GM18868 (cell line): ENCODE results near the gene DAB1.

ENCODE experiments used
- ATAC-seq: cut with Tn5 transposase; IDR thresholded peaks from one replicate; pipeline ENCODE4 v1.9.1; 2021; ENCODE audit warnings: mild to moderate bottlenecking, moderate library complexity; ENCODE audit not compliant: unreplicated experiment

DAB1 gene

DNA sequence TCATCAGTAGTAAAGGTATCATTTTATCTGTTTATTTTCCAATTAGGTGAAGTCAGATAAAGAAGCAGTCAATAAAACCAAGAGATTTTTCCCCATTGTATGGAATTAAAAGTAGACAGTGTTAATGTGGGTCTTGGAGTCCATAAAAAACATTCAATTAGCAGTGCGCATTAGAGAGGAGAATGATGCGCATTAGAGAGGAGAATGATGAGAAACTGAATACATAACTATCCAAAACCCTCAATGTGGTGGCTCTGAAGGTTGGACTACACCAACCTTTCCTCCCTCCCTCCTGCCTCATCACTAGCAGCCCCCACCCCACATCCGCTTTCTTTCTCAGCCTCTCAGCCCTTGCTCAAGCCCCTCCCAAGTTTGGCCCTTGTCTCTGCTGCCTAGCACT lies 99.5 kb downstream of the DAB1 start:
- ATAC-seq = no peak

DNA sequence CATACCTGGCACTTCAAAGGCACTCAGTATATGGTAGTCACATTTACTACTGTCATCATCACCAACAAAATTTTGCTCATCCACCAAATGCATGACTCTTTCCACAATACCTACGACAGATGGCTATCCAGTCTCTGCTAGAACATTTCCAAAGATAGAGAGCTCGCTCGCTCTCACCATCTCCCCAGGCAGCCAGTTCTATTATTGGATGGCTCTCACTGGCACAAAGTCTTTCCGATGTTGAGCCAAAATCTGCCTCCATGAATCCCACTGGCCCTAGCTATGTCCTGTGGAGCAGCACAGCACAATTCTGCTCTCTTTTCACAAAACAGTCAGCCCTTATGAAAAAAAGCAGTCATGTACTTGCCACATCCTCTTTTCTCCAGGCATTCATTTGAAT lies 102.1 kb downstream of the DAB1 start:
- ATAC-seq = no peak

DNA sequence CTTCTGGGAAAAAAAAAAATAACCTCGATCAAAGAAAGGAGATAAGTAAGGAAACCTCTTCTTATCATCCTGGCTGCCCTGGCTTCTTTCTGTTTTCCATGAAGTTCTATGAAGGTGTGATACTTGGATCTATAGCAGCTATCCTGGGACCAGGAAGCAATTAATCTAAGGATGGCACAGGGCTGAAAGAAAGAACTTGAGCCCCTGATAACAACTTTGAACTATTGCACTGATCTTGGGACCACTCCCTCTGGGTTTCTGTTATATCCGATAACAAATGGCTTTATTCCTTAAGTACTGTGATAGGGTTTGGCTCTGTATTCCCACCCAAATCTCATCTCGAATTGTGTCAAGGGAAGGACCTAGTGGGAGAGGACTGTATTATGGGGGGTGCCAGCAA lies 104.1 kb downstream of the DAB1 start:
- no peak for ATAC-seq

DNA sequence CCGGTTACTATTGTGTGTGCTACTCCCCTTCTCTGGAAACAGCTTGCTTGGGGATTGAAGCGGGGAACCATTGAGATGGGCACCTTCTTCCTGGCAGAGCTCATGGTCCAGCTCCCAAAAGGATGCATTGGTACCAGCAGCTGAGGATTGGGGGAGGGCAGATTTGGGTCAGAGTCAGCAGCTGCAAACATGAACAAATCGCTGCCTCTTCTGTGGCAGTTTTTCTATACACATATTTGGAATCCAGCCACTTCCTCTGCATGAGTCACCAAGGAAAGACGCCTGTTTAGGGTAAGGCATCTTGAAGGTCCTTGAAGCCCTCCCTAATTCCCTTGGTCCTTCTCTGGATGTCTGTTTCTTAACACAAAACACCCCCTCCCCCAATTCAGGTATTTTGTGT lies 104.7 kb downstream of the DAB1 start:
- no peak for ATAC-seq

DNA sequence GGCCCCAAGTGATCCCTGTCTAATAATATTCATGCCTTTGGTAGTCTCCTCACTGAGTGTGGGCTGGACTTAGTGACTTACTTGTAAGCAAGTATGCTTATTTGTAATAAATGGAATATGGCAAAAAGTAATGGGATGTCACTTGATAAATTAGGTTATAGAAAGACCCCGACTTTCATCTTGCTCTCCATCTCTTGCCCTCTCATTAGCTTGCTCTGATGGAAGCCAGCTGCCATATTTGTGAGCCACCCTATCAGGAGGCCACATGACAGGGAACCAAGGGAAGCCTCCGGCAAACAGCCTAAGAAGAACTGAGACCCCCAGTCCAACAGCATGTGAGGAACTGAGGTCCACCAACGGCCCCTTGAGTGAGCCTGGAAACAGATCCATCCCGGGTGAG lies 107.0 kb downstream of the DAB1 start:
- ATAC-seq = no peak

DNA sequence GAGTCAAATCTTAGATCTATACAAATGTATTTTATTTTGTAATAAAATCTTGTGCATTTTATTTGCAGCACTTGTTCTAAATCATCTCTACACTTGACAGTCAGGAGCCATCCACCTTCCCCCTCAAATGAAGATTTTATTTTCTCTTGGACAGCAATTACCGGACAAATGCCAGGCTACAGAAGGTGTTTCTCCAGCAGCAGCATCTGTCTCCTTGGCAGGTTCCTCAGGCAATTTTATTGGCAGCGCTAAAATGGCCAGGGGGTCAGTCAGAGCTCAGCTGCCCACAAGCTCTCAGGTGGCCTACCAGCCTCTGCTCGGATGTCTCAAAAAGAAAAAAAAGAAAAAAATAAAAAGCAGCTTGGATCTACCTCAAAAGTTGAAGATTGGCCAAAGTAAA lies 107.6 kb downstream of the DAB1 start:
- ATAC-seq = no peak

DNA sequence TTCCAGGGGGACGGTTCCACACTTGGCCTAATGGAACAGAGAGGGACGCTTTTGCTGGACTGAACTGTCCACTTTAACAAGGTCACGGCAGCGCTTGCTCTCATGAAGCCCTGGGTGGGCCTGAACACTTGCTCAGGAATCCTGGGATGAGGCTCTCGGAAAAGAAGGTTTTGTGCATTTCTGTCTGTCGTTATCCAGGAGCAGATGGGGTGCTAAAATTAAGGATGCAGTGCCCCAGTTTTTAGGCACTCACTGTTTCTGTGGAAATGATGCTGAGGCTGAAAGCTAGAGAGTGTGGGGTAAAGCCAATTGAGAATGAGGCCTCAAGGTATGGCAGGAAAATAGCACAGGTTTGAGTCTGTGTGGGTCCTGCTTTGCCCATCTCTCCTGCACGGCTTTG lies 111.0 kb downstream of the DAB1 start:
- no peak for ATAC-seq

DNA sequence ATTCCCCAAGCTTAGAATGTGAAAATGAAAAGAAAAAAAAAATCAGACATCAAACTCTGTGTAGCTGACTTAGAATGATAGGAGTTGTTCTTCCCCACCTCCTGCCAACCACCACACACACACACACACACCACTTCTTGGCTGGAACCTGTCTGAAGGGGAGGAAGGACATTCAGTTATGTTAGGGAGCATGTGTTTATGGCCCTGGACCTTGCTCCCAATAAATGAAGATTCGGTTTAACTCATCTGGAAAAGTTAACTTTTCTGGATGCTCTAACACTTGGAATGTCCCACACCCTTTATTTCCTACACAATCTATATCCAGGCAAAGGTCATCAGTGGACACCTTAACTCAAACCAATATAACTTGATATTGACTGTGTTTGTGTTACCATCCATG lies 112.4 kb downstream of the DAB1 start:
- ATAC-seq = no peak

DNA sequence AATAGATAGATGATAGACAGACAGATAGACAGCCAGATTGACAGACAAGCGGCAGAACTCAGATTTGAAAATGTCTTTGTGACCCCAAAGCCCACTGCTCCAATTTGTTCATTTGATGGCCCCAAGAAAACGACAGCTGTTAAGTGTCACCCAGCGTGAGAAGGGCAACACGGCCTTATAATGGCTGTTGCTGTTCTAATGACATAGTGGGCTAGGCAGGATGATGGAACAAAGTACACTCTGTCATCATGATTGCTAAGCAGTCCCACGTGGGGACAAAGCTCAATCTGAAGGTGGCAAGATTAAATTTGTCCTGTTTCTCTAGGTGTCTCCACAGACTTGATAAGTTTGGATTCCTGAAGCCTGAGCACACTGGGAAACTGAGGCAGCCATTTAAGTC lies 112.9 kb downstream of the DAB1 start:
- no peak for ATAC-seq

DNA sequence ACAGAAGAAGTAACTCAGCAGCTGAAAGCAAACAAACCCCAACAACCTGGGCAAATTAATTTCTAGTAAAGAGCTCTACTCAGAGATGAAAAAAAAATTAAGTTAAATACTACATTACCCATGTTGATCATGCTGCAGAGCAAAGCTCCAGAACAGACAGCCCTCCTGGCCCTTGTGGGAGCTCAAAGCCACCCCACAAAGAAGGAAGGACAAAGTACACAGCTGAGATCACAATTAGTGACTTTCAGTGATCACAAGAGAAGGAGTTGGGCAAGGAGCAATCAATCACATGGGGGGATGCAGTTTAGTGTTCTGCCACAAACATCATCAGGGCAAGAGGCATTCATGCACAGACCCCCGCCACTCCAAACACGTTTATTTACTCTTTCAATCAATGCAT lies 114.2 kb downstream of the DAB1 start:
- ATAC-seq = no peak

DNA sequence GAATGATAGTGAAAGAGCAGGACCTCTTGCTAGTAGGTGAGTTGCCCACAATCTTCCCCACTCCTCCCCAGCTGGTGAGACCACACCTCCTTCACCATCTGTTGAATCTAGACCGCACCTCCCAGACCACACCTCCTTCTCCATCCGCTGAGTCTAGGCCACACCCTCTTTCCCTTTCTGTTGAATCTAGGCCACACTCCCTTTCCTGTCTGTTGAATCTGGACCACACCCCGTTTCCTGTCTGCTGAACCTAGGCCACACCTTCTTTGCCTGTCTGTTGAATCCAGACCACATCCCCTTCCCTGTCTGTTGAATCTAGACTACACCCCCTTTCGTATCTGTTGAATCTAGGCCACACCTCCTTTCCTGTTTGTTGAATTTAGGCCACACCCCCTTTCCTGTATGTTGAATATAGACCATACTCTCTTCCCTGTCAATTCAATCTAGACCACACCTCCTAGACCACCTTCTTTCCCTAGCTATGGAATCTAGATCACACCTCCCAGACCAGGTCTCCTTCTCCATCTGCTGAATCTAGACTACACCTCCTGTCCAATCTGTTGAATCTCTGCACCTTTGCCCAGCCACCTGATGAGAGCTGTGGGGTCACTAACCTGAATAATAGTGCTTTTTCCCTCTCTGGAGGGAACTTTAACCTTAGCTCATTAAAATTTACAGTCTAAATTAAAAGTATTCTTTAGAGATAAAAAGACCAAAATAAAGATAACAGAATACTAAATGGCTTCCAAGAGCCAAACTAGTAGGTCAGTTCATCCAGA lies 116.3 kb downstream of the DAB1 start:
- ATAC-seq = no peak

DNA sequence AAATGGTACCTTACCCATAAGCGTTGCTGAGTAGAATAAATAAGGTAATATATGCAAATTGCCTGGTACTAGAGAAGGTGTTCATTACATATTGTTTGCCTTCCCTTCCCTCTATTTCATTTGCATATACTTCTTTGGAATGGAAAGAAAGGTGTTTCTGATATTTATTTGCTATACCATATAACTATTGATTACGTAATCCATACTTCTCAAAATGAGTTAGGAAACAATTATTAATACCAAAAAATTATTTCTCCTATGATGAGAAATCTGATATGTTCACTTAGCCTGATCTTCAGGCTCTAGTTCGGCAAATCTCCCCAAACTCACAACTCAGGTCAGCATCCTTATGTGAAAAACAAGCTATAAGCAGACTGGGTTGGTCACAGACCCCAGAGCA lies 119.3 kb downstream of the DAB1 start:
- ATAC-seq = no peak

DNA sequence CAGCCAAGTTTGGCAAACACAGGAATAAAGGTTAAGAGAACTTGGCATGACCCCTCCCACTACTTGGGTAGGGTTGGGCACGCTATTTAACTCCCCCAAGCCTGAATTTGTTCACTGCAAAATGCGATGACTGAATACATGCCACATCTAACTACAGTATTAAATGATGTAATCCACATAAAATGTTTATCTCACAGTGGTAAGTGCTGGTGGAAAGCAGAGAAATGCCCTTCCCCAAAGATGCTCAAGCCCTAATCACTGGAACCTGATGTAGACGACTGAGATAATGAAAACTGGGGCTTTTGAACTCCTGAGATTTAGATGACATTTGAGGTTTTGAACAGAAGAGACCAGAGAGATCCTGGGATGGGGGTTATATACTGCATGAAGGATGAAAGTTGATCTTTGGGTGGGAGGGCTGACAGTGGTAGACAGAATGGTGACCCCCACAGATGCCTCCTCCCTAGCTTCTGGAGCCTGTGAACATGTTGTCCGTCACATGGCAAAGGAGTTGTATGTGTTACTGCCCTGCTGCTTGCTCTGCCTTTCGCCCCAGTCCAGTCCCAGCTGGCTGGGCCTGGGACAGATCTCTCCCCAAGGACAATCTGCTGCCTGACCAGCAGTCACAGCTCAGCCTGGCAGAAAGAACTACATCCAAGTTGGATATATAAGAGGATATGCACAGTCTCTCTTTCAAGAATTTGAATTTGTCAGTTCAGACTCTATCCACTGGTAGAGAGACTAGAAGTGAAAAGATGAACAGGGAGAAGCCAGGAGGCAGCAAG lies 120.9 kb downstream of the DAB1 start:
- ATAC-seq = no peak

DNA sequence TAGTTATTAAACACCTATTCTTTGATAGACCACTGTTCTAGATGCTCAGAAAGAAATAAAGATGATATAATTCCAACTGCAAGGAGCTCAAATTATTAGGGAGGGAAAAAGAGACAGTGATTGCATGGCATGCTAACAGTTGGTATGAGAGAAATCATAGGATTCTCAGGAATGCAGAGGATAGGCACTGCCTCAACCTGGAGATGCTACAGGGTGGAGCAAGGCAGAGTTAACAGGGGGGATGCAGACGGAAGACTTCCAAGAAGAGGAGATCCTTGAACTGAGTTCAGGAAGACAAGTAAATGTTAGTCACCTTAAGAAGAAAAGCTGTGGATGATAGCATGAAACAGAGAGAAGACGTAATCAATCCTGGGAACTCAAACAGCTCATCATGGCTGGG lies 123.7 kb downstream of the DAB1 start:
- no peak for ATAC-seq

DNA sequence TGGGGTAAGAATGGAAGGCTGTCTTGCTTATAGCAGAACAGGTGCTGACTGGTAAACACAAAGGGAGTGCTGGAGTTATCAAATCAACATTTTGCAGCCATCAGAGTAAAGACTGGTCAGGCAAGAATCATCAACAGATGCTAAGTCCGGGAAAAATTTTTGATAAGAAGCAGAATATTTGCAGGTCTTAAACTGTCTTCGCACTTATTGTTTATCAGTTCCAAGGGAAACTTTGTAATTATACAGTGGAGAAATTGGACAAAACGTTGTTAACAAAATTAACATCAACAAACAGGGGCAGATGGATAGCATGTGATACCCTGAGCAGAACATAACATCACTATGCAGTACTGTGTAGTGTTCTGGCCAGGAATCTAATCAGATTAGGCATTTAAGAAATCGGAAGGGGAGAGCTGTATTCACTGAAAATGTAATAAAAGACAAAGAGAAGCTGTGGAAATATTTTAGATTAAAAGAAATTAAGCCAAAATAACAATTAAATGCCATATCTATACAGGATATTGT lies 127.1 kb downstream of the DAB1 start:
- ATAC-seq = no peak

DNA sequence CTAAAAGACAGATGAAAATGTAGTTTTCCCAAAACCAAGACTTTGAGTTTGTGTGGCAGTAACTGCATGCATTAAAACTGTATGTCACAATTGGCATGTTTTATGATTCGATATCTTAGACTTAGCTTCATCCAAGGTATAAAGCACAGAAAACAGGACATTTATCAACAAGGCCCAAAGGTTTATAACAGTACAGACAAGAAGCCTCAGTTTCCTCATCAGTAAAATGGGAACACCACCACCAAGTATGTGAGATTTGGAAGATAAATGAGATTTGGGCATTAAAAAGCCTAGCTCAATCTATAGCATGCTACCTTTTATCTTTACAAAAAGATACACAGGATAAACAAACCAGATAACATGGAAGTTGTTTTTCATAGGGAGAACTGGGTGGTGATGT lies 128.5 kb downstream of the DAB1 start:
- ATAC-seq = no peak

DNA sequence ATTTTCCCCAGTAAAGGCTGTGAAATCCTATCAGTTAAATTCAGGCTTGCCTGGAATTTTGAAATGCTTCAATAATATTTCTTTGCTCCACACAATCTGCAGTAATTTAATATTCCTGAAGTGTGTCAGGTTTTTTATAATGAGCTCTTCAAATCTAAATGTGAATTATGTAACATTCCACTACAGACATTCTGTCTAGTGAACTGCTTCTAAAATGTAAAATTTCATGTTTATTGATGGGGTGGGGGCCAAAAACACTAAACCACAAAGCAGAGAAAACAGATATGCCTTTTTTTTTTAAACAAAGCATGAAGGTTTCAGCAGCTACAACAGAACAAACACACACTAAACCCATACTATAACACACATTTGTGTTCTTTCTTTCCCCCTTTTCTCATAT lies 129.7 kb downstream of the DAB1 start:
- ATAC-seq = no peak

DNA sequence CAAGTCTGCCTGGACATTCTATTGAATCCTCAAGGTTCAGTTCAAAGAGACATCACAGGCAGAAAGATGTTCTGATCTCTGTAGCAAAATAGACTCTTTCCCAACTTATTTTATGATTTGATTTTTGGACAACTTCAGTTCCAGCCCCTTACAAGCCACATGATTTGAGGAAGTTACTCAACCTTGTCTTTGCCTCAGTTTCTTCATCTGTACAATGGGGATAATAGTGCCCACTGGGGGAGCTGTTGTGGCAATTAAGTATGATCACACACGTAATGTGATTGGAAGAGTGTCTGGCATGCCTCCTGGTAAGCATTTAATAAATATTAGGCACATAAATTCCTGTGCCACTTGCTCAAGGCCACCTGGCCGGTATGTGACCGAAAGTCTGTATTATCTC lies 130.6 kb downstream of the DAB1 start:
- ATAC-seq = no peak

DNA sequence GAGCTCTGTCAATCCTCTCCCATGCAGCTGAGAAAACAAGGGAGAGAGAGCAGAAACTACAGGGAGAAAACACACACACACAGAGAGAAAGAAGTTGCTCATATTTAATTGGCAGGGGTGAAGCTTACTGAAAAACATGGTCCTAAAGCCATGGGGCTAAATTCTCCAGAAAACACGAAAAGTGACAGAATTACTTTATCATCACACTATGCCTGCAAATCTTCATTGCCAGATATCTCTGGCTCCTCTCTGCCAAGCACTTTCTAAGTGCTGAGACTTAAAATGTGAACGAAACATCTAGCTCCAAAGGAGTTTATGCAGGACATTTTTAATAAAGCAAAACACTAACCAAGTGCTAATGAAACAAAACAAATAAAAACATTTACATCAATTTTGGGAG lies 134.1 kb downstream of the DAB1 start:
- no peak for ATAC-seq

DNA sequence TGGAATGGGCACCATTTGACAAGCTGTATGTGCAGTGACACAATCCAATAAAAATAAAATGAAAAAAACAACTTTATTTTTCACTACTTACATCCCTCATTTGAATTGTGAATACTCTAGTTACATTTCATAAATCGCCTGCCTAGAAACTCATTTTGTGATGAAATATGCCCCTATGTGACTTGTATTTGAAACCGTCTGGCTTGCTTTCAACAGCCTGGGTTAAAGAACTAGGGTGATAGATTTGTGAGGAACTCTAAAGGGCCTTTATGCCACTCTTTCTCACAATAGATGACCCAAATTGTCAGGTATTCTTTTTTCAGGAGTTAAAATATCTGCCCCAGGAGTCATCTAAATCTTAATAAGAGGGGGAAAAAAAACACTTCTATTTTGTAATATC lies 137.9 kb downstream of the DAB1 start:
- ATAC-seq = no peak

DNA sequence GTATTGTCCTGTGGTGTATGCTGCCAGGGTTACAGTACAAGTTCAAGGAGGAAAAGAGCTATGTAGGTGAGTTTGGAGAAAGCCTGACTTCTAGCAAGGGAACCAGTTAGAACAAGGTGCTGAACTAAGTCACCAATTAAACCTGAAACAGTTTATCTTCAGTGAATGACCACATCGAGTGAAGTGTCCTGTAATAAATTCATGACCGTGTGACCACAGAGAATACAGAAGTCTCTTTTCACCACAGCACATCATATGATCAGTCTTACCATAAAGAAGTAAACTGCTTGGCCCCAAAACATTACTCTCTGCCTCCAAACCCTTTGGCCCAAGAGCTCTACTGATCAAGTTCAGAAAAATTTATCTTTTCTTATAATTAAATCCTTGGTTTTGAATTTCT lies 141.4 kb downstream of the DAB1 start:
- ATAC-seq = no peak

DNA sequence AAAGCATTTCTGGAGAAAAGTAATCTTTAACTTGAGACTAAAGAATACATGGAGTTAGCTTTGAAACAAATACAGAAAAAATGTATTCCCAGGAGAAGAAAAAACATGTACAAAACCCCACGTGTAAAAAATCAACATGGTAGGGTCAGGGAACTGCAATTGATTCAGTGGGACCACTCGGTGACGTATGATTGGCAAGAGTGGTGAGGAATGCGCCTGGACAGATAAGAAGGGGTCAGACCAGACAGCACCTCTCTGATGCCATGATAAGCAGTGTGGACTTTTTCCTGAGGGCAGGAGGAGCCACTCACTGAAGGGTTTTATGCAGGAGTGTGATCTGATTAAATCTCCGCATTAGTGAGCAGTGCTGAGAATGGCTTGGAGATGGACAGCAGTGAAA lies 142.5 kb downstream of the DAB1 start:
- no peak for ATAC-seq
